Skeletal muscle satellite cell (primary cell): ENCODE results near the gene CAPN11.
"Not testable (repeated sequence)": the region's sequence is repeated elsewhere in the genome, so short reads cannot be mapped to it uniquely, and the experiment has no call there.

Experiments
- H3K27me3 ChIP-seq: 2 replicates; pipeline ENCODE4 v1.7.0; 2013; ENCODE audit warnings: low read length; ENCODE audit not compliant: control insufficient read depth, insufficient read depth
- H3K36me3 ChIP-seq: 2 replicates; pipeline ENCODE4 v1.7.0; 2013; ENCODE audit warnings: mild to moderate bottlenecking, control low read depth, low read length; ENCODE audit not compliant: insufficient read depth
- H3K4me1 ChIP-seq: 2 replicates; pipeline ENCODE4 v1.7.0; 2013; ENCODE audit warnings: low read length; ENCODE audit not compliant: control insufficient read depth, insufficient read depth
- H3K4me2 ChIP-seq: 2 replicates; pipeline ENCODE4 v1.7.0; 2013; ENCODE audit warnings: mild to moderate bottlenecking, low read length
- H3K4me3 ChIP-seq: 2 replicates; pipeline ENCODE4 v1.7.0; 2013; ENCODE audit warnings: low read length
- H3K9ac ChIP-seq: 2 replicates; pipeline ENCODE4 v1.7.0; 2013; ENCODE audit warnings: mild to moderate bottlenecking, low read depth, low read length, moderate library complexity
- H3K9me3 ChIP-seq: replicated peaks from 2 replicates; pipeline ENCODE4 v1.7.0; 2013; ENCODE audit warnings: mild to moderate bottlenecking, control low read depth, low read length

Gene CAPN11

DNA sequence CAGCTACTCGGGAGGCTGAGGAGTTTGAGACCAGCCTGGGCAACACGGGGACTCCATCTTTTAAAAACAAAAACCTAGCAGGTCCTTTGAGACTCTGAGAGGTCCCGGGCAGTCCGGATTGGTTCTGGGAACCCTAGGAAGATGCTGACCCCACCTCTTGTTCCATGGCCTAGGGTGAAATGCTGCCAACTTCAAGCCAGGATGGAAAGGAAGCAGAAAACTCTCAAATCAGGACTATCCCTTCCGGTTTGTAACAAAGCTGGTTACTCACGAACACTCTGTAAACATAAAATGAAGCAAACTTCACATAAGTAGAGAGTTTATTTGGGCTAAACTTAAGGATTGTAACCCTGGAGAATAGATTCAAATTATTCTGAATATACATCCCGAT is 28.0 kb downstream of the CAPN11 start:
- no peaks in the 10 kb centered on the region for H3K9me3 ChIP-seq
- H3K9ac ChIP-seq = no peak overlapping the region
- peaks cover 28% of the 10 kb centered on the region for H3K27me3 ChIP-seq
- no peaks in the 10 kb centered on the region for H3K36me3 ChIP-seq
- no peak overlapping the region for H3K4me3 ChIP-seq
- no peak overlapping the region for H3K4me2 ChIP-seq
- no peaks in the 10 kb centered on the region for H3K4me1 ChIP-seq

DNA sequence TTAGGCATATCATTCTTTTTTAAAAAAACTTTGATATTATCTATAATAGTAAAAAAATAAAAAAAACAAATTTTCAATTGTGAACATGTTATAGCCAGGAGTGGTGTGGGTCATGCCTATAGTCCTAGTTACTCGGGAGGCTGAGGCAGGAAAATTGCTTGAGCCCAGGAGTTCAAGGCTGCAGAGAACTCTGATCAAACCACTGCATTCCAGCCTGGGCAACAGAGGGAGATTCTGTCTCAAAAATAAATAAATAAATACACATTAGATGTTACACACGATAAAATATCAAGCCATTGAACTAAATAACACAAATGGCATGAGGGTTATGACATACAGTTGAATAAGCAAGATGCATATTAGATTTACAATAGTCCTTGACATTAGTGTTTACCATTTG is 30.2 kb downstream of the CAPN11 start:
- Histone ChIP-seq H3K4me2 (no peak overlapping the region), H3K4me3 (no peak overlapping the region), H3K4me1 (no peaks in the 10 kb centered on the region), H3K9ac (no peak overlapping the region), H3K9me3 (no peaks in the 10 kb centered on the region), H3K36me3 (no peaks in the 10 kb centered on the region), H3K27me3 (peaks cover 27% of the 10 kb centered on the region)

DNA sequence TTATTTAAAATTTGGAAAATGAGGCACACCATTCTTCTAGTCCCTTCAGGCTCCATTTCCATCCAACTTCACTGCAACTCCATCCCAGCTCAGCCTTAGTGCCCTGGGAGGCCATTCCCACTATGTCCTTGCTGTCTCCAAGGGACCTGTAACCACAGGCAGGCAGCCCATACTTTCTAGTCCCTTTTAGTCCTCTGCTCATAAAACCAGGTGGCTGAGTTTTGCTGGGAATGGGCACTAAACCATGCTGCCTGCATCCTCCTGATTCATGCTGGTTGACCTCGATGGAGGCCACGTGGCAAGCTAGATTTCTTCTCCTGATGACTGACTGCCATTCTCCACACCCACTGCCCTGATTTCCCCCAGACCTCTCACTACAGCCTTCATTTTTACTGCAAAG is 30.6 kb downstream of the CAPN11 start:
- Histone ChIP-seq H3K9me3 (no peaks in the 10 kb centered on the region), H3K36me3 (no peaks in the 10 kb centered on the region), H3K4me1 (no peaks in the 10 kb centered on the region), H3K4me3 (no peak overlapping the region), H3K27me3 (peaks cover 25% of the 10 kb centered on the region), H3K9ac (no peak overlapping the region), H3K4me2 (no peak overlapping the region)

DNA sequence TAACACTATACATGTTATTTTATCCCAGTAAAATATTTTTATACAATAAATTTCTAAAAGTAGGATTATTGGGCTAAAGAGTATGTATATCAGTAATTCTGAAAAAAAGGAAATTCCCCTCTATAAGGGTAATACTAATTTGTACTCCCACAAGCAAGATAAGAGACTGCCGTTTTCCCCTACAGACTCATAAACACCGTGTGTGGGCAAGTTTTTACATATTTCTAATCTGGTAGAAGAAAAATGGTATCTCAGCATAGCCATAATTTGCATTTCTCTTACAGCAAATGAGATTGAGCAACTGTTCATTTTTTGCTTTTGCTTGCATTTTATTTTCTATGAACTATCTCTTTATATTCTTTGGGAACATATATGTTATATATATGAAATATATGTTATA is 32.1 kb downstream of the CAPN11 start:
- H3K27me3 ChIP-seq = peaks cover 20% of the 10 kb centered on the region
- H3K4me3 ChIP-seq = no peak overlapping the region
- no peak overlapping the region for H3K9ac ChIP-seq
- H3K9me3 ChIP-seq = no peaks in the 10 kb centered on the region
- no peak overlapping the region for H3K4me2 ChIP-seq
- H3K36me3 ChIP-seq = no peaks in the 10 kb centered on the region
- H3K4me1 ChIP-seq = no peaks in the 10 kb centered on the region

DNA sequence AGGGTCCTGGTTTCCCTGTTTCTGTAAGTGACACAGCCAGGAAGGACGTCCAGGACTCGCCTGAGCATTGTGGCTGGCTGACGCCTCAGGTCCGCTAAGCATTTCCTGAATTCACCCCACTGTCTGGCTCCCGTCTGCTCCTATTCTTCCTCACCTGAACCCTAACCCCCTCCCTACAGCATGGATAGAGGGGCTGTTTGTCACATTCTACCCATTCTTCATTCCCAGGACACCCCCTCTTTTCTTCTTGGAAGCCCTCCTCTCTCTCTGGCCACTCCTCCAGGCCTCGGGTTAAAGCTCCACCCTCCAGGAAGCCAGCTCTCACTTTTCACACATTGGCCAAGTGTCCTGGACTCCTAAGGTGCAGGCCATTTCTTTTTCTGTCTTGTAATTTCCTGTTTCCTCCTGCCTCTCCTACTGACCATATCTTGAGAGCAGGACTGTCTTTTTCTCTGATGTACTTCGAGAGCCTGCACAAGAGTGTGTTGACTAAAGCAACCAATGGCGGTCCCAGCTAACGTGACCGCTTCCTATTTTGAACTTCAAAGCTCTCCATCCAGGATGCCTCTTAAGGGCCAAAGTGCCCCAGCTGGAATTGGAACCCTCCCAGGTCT is 33.9 kb downstream of the CAPN11 start:
- Histone ChIP-seq H3K9me3 (no peaks in the 10 kb centered on the region), H3K9ac (no peak overlapping the region), H3K4me3 (no peak overlapping the region), H3K36me3 (no peaks in the 10 kb centered on the region), H3K4me1 (no peaks in the 10 kb centered on the region), H3K4me2 (no peak overlapping the region), H3K27me3 (peaks cover 16% of the 10 kb centered on the region)

DNA sequence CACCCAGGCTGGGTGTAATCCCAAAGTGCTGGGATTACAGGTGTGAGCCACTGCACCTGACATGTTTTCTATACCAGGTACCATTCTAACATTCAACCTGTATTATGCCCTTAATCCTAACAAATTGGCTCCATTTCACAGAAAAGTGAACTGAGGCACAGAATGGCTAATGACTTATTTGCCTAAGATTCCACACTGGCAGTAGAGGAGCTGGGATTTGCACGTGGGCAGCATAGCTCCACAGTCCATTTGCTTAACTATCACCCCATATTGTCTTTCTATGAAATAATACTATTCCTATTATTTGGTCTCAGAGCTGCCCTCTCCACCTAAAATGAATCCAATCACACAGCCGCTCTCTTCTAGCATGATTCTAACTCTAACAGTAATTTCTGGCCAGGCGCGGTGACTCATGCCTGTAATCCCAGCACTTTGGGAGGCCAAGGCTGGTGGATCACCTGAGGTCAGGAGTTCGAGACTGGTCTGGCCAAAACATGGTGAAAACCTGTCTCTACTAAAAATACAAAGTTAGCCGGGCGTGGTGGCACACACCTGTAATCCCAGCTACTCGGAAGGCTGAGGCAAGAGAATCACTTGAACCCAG is 34.8 kb downstream of the CAPN11 start:
- H3K4me3 ChIP-seq = no peak overlapping the region
- H3K4me1 ChIP-seq = no peaks in the 10 kb centered on the region
- H3K4me2 ChIP-seq = no peak overlapping the region
- peaks cover 16% of the 10 kb centered on the region for H3K27me3 ChIP-seq
- H3K36me3 ChIP-seq = no peaks in the 10 kb centered on the region
- no peak overlapping the region for H3K9ac ChIP-seq
- H3K9me3 ChIP-seq = no peaks in the 10 kb centered on the region

DNA sequence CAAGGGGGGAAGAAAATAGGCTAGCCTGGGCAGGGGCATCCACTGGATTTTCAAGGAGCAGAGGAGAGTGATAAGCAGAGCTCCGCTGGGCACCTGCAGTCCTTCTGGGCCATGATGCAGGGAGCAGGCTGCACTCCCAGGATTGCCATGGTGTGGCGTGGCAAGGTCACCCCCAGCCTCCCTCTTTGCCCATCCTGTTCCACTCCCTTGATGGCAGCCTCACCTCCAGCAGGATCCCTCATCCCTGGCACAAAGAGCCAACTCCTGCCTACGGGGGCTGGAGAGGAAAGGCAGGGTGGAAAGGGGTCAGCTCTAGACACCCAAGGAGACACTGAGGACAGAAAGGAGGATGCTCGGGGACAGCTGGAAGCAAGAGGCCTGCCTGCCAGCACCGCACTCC is 35.7 kb downstream of the CAPN11 start:
- no peaks in the 10 kb centered on the region for H3K36me3 ChIP-seq
- no peak overlapping the region for H3K9ac ChIP-seq
- no peak overlapping the region for H3K4me3 ChIP-seq
- H3K27me3 ChIP-seq = peaks cover 12% of the 10 kb centered on the region
- H3K4me1 ChIP-seq = no peaks in the 10 kb centered on the region
- H3K4me2 ChIP-seq = no peak overlapping the region
- no peaks in the 10 kb centered on the region for H3K9me3 ChIP-seq

DNA sequence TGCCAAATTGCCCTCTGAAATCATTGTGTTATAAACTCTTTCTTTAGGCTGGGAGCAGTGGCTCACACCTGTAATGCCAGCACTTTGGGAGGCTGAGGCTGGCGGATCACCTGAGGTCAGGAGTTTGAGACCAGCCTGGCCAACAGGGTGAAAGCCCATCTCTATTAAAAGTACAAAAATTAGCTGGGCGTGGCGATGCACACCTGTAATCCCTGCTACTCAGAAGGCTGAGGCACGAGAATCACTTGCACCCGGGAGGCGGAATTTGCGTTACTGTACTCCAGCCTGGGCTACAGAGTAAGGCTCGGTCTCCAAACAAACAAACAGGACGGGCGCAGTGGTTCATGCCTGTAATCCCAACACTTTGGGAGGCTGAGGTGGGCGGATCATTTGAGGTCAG is 37.7 kb downstream of the CAPN11 start:
- H3K4me2 ChIP-seq, H3K4me1 ChIP-seq, H3K9me3 ChIP-seq, H3K4me3 ChIP-seq, H3K9ac ChIP-seq, H3K36me3 ChIP-seq, H3K27me3 ChIP-seq: not testable (repeated sequence)

DNA sequence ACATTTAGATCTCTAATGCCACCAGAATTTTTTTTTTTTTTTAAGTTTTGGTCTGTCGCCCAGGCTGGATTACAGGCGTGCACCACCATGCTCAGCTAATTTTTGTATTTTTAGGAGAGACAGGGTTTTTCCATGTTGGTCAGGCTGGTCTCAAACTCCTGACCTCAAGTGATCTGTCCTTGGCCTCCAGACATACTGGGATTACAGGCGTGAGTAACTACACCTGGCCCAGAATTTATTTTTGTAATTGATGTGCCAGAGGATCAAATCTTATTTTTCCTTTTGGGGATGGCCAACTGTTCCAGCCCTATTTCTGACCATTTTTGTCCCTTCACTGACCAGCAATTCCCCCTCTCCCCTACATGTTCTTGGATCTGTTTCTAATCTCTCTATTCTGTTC is 40.1 kb downstream of the CAPN11 start:
- Histone ChIP-seq H3K4me2 (no peak overlapping the region), H3K4me3 (no peak overlapping the region)

DNA sequence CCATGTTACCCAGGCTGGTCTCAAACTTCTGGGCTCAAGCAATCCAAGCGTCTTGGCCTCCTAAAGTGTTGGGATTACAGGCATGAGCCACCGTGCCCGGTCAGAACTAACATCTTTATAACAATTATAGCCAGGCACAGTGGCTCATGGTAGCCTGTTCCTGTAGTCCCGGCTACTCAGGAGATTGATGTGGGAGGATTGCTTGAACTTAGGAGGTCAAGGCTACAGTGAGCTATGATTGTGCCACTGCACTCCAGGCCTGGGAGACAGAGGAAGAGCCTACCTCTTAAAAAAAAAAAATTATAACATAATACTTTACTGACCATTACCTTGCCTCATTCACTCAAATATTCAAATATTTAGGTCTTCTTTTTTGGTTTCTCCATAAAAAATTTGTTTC is 41.3 kb downstream of the CAPN11 start:
- Histone ChIP-seq H3K9me3 (no peaks in the 10 kb centered on the region), H3K4me1 (peaks cover 8% of the 10 kb centered on the region)

More for the DNA sequence above, 40.1 kb downstream of the CAPN11 start:
- H3K9ac ChIP-seq = no peak overlapping the region
- H3K36me3 ChIP-seq = no peaks in the 10 kb centered on the region
- peaks cover 8% of the 10 kb centered on the region for H3K4me1 ChIP-seq
- H3K9me3 ChIP-seq = no peaks in the 10 kb centered on the region
- H3K27me3 ChIP-seq = peaks cover 4% of the 10 kb centered on the region

DNA sequence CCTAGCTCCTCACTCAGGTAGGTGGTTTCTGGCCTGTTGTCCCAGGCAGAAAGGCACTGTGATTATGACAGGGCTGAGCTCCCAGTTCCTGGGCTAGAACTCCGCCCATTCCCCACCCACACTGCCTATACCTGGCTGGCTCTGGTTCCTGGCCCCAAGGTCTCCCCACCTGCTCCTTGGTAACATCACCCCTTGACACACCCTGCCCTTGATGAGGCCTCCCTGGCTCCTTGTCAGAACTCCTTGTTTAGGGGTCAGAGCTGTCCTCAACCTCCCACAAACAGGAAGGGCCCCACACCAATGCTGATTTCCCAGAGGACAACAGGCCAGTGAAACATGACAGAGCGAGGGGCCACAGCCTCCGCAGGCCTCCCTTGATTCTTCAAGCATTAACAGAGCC is 42.6 kb downstream of the CAPN11 start:
- Histone ChIP-seq H3K9ac (no peak overlapping the region), H3K4me2 (no peak overlapping the region), H3K27me3 (no peaks in the 10 kb centered on the region), H3K4me1 (peaks cover 8% of the 10 kb centered on the region), H3K9me3 (no peaks in the 10 kb centered on the region), H3K4me3 (no peak overlapping the region), H3K36me3 (no peaks in the 10 kb centered on the region)

More for the DNA sequence above, 41.3 kb downstream of the CAPN11 start:
- Histone ChIP-seq H3K36me3 (no peaks in the 10 kb centered on the region), H3K9ac (no peak overlapping the region), H3K4me2 (no peak overlapping the region), H3K27me3 (no peaks in the 10 kb centered on the region), H3K4me3 (no peak overlapping the region)

DNA sequence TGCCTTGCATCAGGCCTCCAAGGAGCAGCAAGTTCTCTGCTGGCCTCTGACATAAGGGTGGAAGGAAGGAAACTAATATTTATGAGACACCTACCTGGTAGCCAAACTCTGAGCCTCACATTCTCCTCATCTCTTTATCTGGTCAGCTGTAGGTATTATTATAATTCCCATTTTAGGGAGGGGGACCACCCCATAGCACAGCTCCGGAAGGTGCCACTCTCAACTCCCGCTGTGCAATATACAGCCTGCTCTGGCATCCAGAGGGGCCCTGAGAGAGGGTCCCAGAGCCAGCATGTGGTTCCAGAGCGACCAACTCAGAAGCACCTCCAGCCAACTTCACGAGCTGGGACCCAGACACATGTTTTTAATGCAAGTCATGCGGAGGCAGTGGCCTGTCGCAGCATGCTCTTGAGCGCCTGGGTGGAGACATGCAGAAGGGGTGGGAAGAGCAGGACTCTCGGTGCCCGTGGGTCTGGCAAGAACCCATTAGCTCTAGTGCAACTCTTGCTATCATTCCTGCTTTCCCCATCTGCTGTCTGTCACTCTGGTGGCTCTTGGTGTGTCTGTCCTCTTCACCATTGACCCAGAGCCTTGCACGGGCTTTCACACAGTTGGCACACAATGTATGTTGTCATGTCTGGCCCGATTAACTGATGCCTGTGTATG is 43.2 kb downstream of the CAPN11 start:
- Histone ChIP-seq H3K9ac (no peak overlapping the region), H3K4me2 (no peak overlapping the region), H3K4me1 (peaks cover 8% of the 10 kb centered on the region), H3K9me3 (no peaks in the 10 kb centered on the region), H3K4me3 (no peak overlapping the region), H3K36me3 (no peaks in the 10 kb centered on the region), H3K27me3 (no peaks in the 10 kb centered on the region)
